Measurements from ENCODE around the gene IMPACT.

The IMPACT gene

DNA sequence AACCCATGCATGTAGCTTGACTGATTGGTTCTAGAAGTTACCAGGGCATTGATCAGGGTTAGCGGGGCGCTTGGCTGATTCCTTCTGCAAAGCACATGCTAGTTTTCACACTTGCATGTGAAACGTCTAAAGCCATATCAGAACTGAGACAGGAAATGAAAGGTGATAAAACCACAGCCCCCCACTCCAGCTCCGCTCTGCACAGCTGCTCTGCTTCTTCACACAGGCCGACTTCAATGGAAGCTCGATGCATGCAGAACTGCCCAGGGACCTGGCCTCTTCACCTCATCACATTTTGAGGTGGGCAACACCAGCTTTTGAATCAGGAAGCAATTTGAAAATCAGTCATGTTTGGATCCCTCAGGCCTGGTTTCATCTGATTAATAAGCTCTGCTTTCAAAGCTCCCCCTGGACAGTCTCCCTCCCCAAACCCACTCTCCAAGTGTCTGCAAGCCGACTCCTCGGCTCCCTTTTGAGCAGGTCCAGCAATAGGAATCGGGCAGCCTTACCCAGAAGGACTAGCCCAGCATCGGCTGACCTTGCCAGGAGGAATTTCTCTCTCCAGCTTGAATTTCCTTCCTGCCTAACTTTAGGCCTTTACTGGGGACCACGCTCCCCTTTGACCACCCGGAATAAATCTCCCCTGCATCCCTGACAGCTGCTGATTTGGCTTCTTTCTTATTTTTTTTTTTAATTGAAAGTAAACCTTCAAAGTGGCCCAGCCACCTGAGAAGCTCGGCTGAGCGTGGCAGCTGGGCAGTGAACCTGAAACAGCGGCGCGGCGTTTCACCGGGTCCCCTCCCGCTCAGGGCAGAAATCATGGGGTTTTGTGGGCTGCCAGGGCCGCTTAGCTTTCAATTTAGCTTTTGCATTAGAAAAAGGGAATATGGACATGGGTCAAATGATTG is 65.7 kb downstream of the IMPACT start:
- peak overlapping the region; percentile 62 for H2AFZ ChIP-seq (ENCODE audit: low read length)
- peak; percentile 77 for DNase-seq

DNA sequence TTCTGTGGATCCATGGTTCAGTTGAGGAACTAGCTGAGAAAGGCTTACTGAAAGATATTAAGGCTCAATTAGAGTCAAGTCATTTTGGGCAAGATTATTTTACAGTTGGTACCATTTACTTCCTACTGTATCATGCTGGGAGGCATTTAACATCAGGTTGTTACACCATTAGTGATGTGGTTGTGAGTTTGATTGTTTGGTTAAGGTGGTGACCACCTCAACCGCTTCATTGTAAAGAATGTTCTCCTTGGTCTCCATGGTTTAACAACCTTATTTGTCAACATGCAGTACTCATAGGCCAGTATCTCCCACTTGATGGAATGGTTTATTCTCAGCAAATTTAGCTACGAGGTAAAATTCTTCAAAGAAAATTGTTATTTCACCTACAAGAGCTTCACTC is 68.1 kb downstream of the IMPACT start:
- H3F3A ChIP-seq (ENCODE audit: insufficient read depth, low read length), result peaks cover 17% of the 10 kb centered on the region
- H4K20me1 ChIP-seq (ENCODE audit: insufficient read depth, low read length), result no peaks in the 10 kb centered on the region
- H3K27ac ChIP-seq (ENCODE audit: low read length), result no peak overlapping the region
- no peaks in the 10 kb centered on the region for H3K27me3 ChIP-seq (replicated peaks; ENCODE audit: insufficient read depth, low read length)
- peaks cover 8% of the 10 kb centered on the region for H3K4me1 ChIP-seq (ENCODE audit: low read length)
- H3K4me3 ChIP-seq (ENCODE audit: low read length), result no peak overlapping the region
- no peaks in the 10 kb centered on the region for H3K79me2 ChIP-seq (ENCODE audit: low read length)
- no peaks in the 10 kb centered on the region for H3K36me3 ChIP-seq (replicated peaks; ENCODE audit: insufficient read depth, low read length)
- no peak overlapping the region for H3K4me2 ChIP-seq (ENCODE audit: low read depth, low read length)
- H2AFZ ChIP-seq (ENCODE audit: low read length), result no peak overlapping the region
- no peaks in the 10 kb centered on the region for H3K9me3 ChIP-seq (replicated peaks; ENCODE audit: insufficient read depth, low read length)
- H3K9ac ChIP-seq (ENCODE audit: low read length), result no peak overlapping the region
- TF ChIP-seq EZH2 (optimal IDR thresholded peaks at IDR 0.05; ENCODE audit: low read depth, low read length) (no peak), EZH2phosphoT487 (IDR thresholded peaks at IDR 0.05; ENCODE audit: low read length) (no peak)
- TF ChIP-seq, protein P1, sequence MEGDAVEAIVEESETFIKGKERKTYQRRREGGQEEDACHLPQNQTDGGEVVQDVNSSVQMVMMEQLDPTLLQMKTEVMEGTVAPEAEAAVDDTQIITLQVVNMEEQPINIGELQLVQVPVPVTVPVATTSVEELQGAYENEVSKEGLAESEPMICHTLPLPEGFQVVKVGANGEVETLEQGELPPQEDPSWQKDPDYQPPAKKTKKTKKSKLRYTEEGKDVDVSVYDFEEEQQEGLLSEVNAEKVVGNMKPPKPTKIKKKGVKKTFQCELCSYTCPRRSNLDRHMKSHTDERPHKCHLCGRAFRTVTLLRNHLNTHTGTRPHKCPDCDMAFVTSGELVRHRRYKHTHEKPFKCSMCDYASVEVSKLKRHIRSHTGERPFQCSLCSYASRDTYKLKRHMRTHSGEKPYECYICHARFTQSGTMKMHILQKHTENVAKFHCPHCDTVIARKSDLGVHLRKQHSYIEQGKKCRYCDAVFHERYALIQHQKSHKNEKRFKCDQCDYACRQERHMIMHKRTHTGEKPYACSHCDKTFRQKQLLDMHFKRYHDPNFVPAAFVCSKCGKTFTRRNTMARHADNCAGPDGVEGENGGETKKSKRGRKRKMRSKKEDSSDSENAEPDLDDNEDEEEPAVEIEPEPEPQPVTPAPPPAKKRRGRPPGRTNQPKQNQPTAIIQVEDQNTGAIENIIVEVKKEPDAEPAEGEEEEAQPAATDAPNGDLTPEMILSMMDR (IDR thresholded peaks at IDR 0.05; ENCODE audit: low read length), result no peak
- H3K9me2 ChIP-seq (replicated peaks; ENCODE audit: insufficient read depth, low read length), result no peaks in the 10 kb centered on the region
- DNase-seq, result no peak

More for the DNA sequence above, 65.7 kb downstream of the IMPACT start:
- Histone ChIP-seq H3K4me1 (ENCODE audit: low read length) (peaks cover 12% of the 10 kb centered on the region), H3K4me2 (ENCODE audit: low read depth, low read length) (peak overlapping the region; percentile 80), H4K20me1 (ENCODE audit: insufficient read depth, low read length) (no peaks in the 10 kb centered on the region), H3K79me2 (ENCODE audit: low read length) (no peaks in the 10 kb centered on the region), H3K9ac (ENCODE audit: low read length) (peak overlapping the region; percentile 39), H3K9me2 (replicated peaks; ENCODE audit: insufficient read depth, low read length) (no peaks in the 10 kb centered on the region), H3F3A (ENCODE audit: insufficient read depth, low read length) (peaks cover 18% of the 10 kb centered on the region), H3K27ac (ENCODE audit: low read length) (peak overlapping the region; percentile 78), H3K36me3 (replicated peaks; ENCODE audit: insufficient read depth, low read length) (no peaks in the 10 kb centered on the region), H3K27me3 (replicated peaks; ENCODE audit: insufficient read depth, low read length) (no peaks in the 10 kb centered on the region), H3K4me3 (ENCODE audit: low read length) (peak overlapping the region; percentile 51), H3K9me3 (replicated peaks; ENCODE audit: insufficient read depth, low read length) (no peaks in the 10 kb centered on the region)
- TF ChIP-seq, protein P1 (IDR thresholded peaks at IDR 0.05; ENCODE audit: low read length), result no peak
- TF ChIP-seq EZH2phosphoT487 (IDR thresholded peaks at IDR 0.05; ENCODE audit: low read length), result no peak
- TF ChIP-seq EZH2 (optimal IDR thresholded peaks at IDR 0.05; ENCODE audit: low read depth, low read length), result no peak

DNA sequence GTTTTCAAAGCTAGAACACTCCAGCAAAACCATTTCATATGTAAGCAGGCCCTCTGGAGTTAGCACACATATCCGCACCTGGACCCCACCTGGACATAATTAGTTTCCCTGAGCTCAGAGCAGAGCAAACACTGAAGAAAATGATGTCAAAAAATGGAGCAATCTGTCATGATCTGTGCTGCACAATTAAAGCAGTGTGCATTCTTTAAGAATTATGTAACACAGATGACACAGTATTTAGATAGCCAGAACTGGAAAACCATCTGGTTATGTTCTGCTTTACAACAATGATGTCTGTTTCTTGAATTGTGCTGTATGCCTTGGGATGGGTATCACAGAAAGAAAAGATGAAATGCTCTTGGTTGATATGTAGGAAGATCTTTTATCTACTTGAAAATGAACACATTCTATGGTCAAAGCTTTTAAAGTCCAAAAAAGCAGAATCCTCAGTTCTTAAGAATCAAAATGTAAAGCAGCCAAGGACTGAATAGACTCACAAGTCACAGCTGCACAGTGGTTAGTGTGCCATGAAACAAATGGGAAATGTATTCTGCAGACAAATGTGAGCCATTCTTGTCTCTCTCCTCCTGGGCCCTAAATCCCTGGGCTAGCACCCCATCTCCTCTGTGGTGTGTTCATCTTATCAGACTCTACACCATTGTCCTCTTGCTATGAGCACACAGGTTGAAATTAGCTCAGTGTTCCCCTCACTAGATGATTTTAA is 70.7 kb downstream of the IMPACT start:
- no peak overlapping the region for H3K4me2 ChIP-seq (ENCODE audit: low read depth, low read length)
- H3K4me3 ChIP-seq (ENCODE audit: low read length), result no peak overlapping the region
- no peak overlapping the region for H3K27ac ChIP-seq (ENCODE audit: low read length)
- H3F3A ChIP-seq (ENCODE audit: insufficient read depth, low read length), result peaks cover 8% of the 10 kb centered on the region
- no peak overlapping the region for H2AFZ ChIP-seq (ENCODE audit: low read length)
- no peaks in the 10 kb centered on the region for H3K36me3 ChIP-seq (replicated peaks; ENCODE audit: insufficient read depth, low read length)
- no peaks in the 10 kb centered on the region for H4K20me1 ChIP-seq (ENCODE audit: insufficient read depth, low read length)
- H3K79me2 ChIP-seq (ENCODE audit: low read length), result no peaks in the 10 kb centered on the region
- no peaks in the 10 kb centered on the region for H3K27me3 ChIP-seq (replicated peaks; ENCODE audit: insufficient read depth, low read length)
- H3K9me3 ChIP-seq (replicated peaks; ENCODE audit: insufficient read depth, low read length), result no peaks in the 10 kb centered on the region
- no peak for DNase-seq
- H3K9me2 ChIP-seq (replicated peaks; ENCODE audit: insufficient read depth, low read length), result no peaks in the 10 kb centered on the region
- TF ChIP-seq EZH2 (optimal IDR thresholded peaks at IDR 0.05; ENCODE audit: low read depth, low read length) (no peak), EZH2phosphoT487 (IDR thresholded peaks at IDR 0.05; ENCODE audit: low read length) (no peak)
- TF ChIP-seq, protein P1 (IDR thresholded peaks at IDR 0.05; ENCODE audit: low read length), result no peak
- peaks cover under 1% of the 10 kb centered on the region; the same call in 1 of the 2 replicates for H3K4me1 ChIP-seq (ENCODE audit: low read length)
- H3K9ac ChIP-seq (ENCODE audit: low read length), result no peak overlapping the region
